GM08714 (cell line): Measurements from ENCODE around the gene LCE1A.

Experiments used
- H3K4me3 ChIP-seq: fragments of 200-500 bp; sonication (Bioruptor generic); 2 replicates; pipeline ENCODE4 v1.5.1; 2014; ENCODE audit warnings: mild to moderate bottlenecking, low read length, inconsistent platforms
- ZNF274 ChIP-seq: IDR thresholded peaks from 2 replicates; pipeline ENCODE4 v1.6.1; 2012; ENCODE audit warnings: mild to moderate bottlenecking, low read depth, low read length

LCE1A gene, protein sequence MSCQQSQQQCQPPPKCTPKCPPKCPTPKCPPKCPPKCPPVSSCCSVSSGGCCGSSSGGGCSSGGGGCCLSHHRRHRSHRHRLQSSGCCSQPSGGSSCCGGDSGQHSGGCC

DNA sequence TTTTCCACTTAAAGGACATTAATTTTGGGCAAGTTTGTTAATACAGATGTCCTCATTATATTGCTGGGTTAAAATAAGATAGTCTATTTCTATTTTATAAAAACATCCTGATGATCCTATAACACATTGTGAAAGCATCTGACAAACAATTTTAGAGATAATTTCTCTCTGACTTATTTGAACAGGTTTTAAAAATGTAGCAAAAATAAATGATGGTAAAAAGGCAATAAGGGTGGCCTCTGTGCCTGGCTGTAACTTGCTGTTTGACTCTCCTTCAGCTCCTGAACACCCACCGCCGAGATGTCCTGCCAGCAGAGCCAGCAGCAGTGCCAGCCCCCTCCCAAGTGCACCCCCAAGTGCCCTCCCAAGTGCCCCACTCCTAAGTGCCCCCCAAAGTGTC lies at the start of gene LCE1A:
Gene LCE1A (plus strand): TSS at position 301 of the 400 bp plus-strand sequence. CDS start 0 bp downstream, at position 301.
- H3K4me3 ChIP-seq = no peak within 1 kb of the TSS
- TF ChIP-seq ZNF274 = no peak

DNA sequence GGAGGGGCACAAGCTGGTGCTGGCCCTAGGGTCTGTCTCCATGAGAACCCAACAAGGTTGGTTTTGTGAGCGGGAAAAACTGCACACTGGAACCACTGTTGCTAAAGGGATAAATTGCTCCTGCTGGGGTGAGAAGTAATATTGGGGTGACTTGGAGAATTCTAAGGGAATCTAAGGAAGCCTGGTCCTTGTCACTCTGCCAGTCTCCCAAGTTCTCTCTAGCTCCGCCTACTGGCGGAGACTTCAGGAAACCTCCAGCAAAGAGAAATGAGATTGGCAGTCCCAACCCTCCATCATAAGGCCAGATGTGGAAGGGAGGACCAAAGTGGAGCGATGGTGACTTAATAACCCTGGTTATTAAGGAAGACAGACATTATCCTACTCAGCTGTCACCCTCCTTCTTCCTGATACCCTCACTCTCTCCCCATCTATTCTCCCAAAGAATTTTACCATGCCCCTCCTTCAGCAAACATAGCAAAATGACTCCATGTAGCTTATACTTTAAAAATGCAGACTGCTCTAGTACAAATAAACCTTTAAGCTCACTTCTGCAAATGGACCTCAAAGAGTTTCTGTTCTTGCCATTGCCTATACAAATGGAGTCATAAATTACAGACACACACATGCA lies 49.6 kb upstream of the LCE1A start:
- no peak overlapping the region for H3K4me3 ChIP-seq
- TF ChIP-seq ZNF274 = no peak

DNA sequence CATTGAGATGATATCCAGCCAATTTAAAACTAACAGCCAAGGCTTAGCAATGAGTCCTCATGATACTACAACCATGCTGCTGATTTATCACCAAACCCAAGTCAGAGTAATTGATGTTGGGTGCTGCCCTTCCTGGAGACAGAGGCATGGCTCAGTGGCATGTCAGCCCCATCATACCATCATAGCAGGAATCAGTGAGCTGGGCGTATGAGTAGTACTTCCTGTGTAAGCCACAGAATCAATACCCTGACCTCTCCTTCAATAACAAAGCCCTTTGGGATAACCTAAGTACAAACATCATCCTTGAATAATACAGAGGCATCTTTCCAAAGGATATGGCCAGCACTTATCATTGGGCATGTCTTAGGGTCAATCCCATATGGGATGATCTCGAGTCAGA lies 44.2 kb upstream of the LCE1A start:
- H3K4me3 ChIP-seq = no peak overlapping the region
- no peak for TF ChIP-seq ZNF274

DNA sequence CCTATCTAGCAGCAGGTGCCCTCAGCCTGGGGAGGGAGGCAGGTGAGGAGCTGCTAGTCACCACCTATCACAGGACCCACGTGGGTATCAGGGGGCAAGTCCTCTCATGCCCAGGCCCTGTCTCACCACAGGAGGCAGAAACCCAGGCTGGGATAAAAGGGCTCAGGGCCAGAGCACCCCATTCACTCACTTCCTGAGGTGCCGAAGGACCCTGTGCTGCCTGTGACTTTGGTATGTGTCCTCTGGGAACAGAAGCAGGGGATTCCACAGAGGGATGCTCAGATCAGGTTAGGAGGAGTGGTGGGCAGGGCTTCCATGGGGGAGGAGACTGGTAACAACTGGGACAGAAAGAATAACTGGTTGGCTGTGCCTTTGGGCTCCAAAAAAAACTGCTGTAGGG lies 41.2 kb upstream of the LCE1A start, which contains the start of gene LCE1E:
Gene LCE1E (plus strand): TSS at position 181 of the 400 bp plus-strand sequence. CDS start 1,043 bp downstream, outside the sequence.
- no peak within 1 kb of the TSS for H3K4me3 ChIP-seq
- TF ChIP-seq ZNF274 = no peak

DNA sequence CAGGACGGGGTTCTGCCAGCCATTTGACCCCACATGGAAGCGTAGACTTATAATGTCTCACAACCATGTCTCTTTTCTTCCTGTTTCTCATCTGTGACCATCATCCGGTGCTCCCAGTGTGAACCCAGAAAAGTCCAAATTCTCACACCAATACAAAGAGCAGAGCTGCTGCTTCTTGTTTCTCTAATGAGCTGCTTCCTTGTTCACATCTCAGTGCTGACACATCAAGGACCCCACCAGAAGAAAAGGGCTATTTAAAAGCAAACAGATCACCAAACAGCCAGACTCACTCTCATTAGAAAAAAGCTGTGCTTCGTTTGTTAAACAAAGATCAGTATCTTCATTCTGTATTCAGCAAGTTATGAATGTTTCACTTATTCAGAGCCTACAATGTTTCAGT lies 31.6 kb upstream of the LCE1A start:
- H3K4me3 ChIP-seq = no peak overlapping the region
- no peak for TF ChIP-seq ZNF274

DNA sequence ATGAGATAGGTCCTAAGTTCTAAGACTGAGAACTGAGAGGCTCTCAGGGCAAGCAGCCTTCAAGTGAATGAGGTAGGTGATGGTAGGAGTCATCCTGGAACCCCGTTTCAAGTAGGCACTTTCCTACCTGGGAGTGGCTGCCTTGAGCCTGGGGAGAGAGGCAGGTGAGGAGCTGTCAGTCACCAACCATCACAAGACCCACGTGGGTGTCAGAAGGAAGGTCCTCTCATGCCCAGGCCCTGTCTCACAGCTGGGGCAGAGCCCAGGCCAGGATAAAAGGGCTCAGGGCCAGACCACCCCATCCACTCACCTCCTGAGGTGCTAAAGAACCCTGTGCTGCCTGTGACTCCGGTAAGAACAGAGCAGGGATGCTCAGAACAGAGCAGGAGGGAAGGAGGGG lies 30.9 kb upstream of the LCE1A start, which contains the start of gene LCE1D:
Gene LCE1D (plus strand): TSS at position 301 of the 400 bp plus-strand sequence. CDS start 1,074 bp downstream, outside the sequence.
- TF ChIP-seq ZNF274 = no peak
- no peak within 1 kb of the TSS for H3K4me3 ChIP-seq

DNA sequence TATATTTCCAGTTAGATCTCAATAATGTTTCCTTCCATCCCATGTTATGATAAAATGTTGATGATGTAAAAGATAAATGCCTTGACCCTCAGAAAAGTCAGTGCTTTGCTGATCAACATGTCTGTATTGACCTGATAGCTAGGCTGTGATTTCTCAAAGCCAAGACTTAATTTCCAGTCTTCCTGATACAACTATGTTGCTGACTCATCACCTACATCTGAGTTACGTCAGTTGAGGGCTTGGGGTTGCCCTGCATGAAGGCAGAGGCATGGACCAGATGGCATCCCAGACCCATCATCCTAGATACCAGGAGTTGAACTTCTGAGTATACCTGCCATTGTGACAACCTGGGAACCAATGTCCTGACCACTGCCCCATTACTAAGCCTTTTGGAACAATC lies 25.9 kb upstream of the LCE1A start:
- TF ChIP-seq ZNF274 = no peak
- H3K4me3 ChIP-seq = no peak overlapping the region

DNA sequence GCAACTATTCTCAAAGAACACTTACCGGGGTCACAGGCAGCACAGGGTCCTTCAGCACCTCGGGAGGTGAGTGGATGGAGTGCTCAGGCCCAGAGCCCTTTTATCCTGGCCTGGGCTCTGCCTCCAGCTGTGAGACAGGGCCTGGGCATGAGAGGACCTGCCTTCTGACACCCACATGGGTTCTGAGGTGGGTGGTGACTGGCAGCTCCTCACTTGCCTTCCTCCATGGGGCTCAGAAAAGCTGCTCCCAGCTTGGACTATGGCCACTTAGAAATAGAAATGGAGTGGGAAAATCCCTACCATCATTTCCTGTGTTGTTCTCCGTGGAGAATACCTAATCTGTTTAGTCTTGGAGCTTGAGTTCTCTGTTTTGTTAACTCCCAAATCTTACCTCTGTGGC lies 20.7 kb upstream of the LCE1A start, which contains the start of gene LCE1C:
Gene LCE1C (minus strand): TSS at position 76 of the 400 bp plus-strand sequence. CDS start 1,173 bp downstream, outside the sequence.
- H3K4me3 ChIP-seq = no peak within 1 kb of the TSS
- TF ChIP-seq ZNF274 = no peak

DNA sequence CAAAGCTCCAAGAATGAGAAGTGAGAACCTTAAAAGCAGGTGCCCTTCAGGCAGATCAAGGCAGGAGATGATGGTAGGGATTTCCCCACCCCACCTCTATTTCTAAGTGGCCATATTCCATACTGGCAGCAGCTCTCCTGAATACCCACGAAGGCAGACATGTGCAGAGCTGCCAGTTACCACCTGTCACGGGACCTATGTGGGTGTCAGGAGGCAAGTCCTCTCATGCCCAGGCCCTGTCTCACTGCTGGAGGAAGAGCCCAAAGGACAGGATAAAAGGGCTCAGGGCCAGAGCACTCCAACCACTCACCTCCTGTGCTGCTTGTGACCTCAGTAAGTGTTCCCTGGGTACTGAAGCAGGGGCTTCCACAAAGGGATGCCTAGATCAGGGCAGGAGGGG lies 16.2 kb upstream of the LCE1A start:
- no peak for TF ChIP-seq ZNF274
- H3K4me3 ChIP-seq = no peak overlapping the region

DNA sequence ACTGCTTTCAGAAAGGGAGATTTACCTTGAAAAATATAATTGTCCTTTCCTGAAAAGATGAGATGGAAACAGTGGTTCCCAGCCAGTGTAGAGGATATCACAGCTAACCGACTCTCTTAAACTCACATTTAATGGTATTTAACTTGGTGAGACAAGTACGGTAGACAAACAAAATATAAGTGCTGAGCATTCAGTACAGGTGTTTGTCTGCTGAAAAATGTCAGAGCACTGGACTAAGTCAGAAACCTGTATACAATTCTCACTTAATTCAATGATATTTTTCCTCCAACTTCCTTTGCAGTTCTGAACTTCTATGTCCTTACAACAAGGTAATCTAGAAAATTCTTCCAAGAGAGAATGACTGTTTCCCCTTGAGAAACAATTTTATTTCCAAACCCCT lies 15.6 kb upstream of the LCE1A start, which contains the start of gene LCE1B:
Gene LCE1B (plus strand): TSS at position 301 of the 400 bp plus-strand sequence. CDS start 476 bp downstream, outside the sequence.
- TF ChIP-seq ZNF274 = no peak
- no peak within 1 kb of the TSS for H3K4me3 ChIP-seq

DNA sequence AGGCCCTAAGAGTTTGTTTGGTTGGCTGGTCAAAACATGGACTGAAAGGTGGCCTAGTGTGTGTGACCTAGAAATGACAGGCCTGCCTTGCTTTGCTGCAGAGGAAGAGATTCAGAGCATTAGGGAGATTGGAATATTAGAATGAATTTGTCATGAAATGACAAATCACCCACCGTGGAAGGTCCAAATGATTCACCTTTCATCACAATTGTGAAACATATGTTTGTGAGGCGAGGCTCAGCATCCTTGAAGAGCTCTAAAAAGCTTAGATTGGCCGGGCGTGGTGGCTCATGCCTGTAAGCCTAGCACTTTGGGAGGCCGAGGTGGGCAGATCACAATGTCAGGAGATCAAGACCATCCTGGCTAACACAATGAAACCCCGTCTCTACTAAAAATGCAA lies 10.0 kb upstream of the LCE1A start:
- H3K4me3 ChIP-seq = no peak overlapping the region
- TF ChIP-seq ZNF274 = no peak

DNA sequence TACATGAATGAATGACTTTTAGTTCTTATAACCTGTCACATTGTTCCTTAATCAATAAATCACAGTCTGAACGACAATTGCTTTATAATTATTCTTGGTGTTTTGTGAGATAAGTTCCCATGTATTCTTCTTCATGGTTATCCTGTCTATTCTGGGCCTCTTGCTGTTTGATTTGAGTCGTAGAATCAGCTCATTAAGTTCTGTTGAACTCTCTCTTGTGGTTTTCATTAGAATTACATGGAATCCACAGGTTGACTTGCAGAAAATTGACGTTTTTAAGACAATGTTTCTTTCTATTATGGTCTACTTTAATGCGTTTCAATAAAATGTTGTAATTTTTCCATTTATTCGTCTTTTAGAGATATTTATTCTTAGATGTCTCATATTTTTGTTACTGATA lies 4.0 kb upstream of the LCE1A start:
- no peak for TF ChIP-seq ZNF274
- H3K4me3 ChIP-seq = no peak overlapping the region

DNA sequence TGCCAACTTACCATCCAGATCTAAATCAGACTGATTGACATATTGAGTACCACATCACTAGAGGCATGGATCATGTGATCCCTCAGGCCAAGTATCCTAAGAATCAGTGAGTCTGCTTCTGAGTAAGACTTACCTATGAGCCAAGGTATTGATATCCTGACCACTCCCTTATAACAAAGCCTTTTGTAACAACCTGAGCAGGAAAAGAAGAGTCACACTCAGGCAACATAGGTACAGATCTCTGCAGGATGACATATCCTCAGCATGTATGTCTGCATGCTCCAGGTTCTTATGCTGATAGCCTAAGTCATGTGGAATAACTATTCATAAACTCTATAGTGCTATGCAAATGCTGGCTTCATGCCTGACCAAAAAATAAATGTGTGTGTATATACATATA lies 2.3 kb upstream of the LCE1A start:
- TF ChIP-seq ZNF274 = no peak

DNA sequence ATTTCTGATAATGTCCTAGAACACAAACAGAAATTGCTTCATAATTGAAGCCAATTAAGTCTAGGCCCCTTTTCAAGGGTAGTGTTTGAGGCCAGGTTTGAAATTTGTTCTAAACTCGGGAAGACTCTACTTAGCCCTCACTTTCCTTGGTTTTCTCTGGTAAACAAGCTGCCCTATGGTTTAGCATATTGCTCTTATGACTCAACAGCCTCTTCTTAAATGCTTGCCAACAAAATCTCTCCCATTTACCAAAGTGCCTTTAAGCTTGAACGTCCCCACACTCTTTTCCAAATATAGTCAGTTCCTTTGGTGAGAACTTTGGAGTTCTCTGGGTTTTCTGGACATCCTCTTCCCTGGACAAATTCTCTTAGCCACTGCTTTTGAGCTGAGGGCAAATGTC lies 9.6 kb downstream of the LCE1A start:
- TF ChIP-seq ZNF274 = no peak
- no peak overlapping the region for H3K4me3 ChIP-seq

More for the DNA sequence above, 2.3 kb upstream of the LCE1A start:
- no peak overlapping the region for H3K4me3 ChIP-seq

DNA sequence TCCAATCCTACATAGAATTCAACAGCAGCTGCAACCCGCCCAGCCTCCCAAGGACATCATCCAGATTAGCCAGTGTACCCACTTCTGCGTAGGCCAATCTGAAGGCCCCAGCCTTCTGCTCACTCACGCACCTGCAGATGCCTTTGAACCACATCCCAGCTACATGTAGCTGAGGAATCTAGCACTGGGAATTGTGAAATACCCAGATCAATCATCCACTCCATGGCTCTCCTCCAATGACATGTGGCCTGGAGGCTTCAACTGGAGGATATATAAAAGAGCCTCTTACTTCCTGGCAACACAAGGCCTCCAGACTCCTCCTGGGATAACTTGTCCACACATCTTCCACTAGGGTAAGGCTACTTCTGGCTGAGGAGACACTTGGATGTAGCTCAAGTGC lies 15.3 kb downstream of the LCE1A start, which contains the start of gene LCE6A:
Gene LCE6A (plus strand): TSS at position 301 of the 400 bp plus-strand sequence. CDS start 665 bp downstream, outside the sequence.
- no peak within 1 kb of the TSS for H3K4me3 ChIP-seq

More for the DNA sequence above, 15.3 kb downstream of the LCE1A start, which contains the start of gene LCE6A:
- TF ChIP-seq ZNF274 = no peak
